Liver (tissue), 9 donors: Measurements from ENCODE around the gene SHQ1. TPM values are rescaled to one million over a fixed set of nuclear protein-coding genes. Genes with fewer than 3 reads are reported as not detected.

Source experiments
- DNase-seq: peaks from one replicate; pipeline ENCODE4 v3.0.0-alpha.2; 2017; ENCODE audit warnings: low spot score
- H3K27ac ChIP-seq, 2 donors: one replicate each; pipeline ENCODE4 v1.7.0; 2013; ENCODE audit warnings: inconsistent platforms in 2 of 2, low read length in 2 of 2, control low read depth in 1 of 2, low read depth in 1 of 2, mild to moderate bottlenecking in 1 of 2
- H3K27me3 ChIP-seq, 4 donors: one replicate each; pipeline versions ENCODE4 v1.6.1 to v1.7.0; 2013; ENCODE audit warnings: low read length in 3 of 4, inconsistent platforms in 1 of 4, mild to moderate bottlenecking in 1 of 4, moderate library complexity in 1 of 4; ENCODE audit not compliant: control insufficient read depth in 4 of 4, insufficient read depth in 4 of 4
- H3K36me3 ChIP-seq, 4 donors: one replicate each; pipeline versions ENCODE4 v1.6.1 to v1.7.0; 2013; ENCODE audit warnings: low read length in 3 of 4, mild to moderate bottlenecking in 3 of 4, low read depth in 1 of 4, moderate library complexity in 1 of 4; ENCODE audit not compliant: control insufficient read depth in 4 of 4, insufficient read depth in 3 of 4
- H3K4me1 ChIP-seq, 4 donors: one replicate each; pipeline versions ENCODE4 v1.6.1 to v1.7.0; 2013; ENCODE audit warnings: low read length in 3 of 4, mild to moderate bottlenecking in 3 of 4, moderate library complexity in 1 of 4; ENCODE audit not compliant: control insufficient read depth in 4 of 4, insufficient read depth in 4 of 4
- H3K4me3 ChIP-seq, 3 donors: one replicate each; pipeline versions ENCODE4 v1.6.1 to v1.7.0; 2013; ENCODE audit warnings: low read length in 3 of 3, control low read depth in 1 of 3, low read depth in 1 of 3, mild to moderate bottlenecking in 1 of 3
- H3K9ac ChIP-seq, 2 donors: one replicate each; pipeline ENCODE4 v1.7.0; 2013; ENCODE audit warnings: low read length in 2 of 2, mild to moderate bottlenecking in 2 of 2, moderate library complexity in 2 of 2, control low read depth in 1 of 2, low read depth in 1 of 2
- H3K9me3 ChIP-seq, 4 donors: one replicate each; pipeline versions ENCODE4 v1.6.1 to v1.7.0; 2013; ENCODE audit warnings: low read length in 3 of 4; ENCODE audit not compliant: control insufficient read depth in 4 of 4
- FOXA1 ChIP-seq: IDR thresholded peaks from 2 replicates; pipeline ENCODE4 v1.6.1; 2016; ENCODE audit warnings: antibody characterized with exemption
- FOXA2 ChIP-seq: IDR thresholded peaks from 2 replicates; pipeline ENCODE4 v1.6.1; 2016; ENCODE audit warnings: antibody characterized with exemption
- GABPA ChIP-seq, 2 donors: IDR thresholded peaks in 1 of 2; conservative IDR thresholded peaks in 1 of 2; 2 replicates each; pipeline ENCODE4 v1.6.1; 2016; ENCODE audit warnings: antibody characterized with exemption in 2 of 2, mild to moderate bottlenecking in 1 of 2, moderate library complexity in 1 of 2
- NR2F2 ChIP-seq: IDR thresholded peaks from 2 replicates; pipeline ENCODE4 v1.6.1; 2016; ENCODE audit warnings: antibody characterized with exemption
- RAD21 ChIP-seq, 2 donors: IDR thresholded peaks; 2 replicates each; pipeline ENCODE4 v1.6.1; 2016; ENCODE audit warnings: antibody characterized with exemption in 2 of 2, mild to moderate bottlenecking in 2 of 2
- REST ChIP-seq: IDR thresholded peaks from 2 replicates; pipeline ENCODE4 v1.6.1; 2016; ENCODE audit warnings: antibody characterized with exemption, mild to moderate bottlenecking
- RXRA ChIP-seq, 2 donors: IDR thresholded peaks; 2 replicates each; pipeline ENCODE4 v1.6.1; 2017 to 2018; ENCODE audit warnings: antibody characterized with exemption in 2 of 2, mild to moderate bottlenecking in 1 of 2
- SP1 ChIP-seq: IDR thresholded peaks from 2 replicates; pipeline ENCODE4 v1.6.1; 2018; ENCODE audit warnings: antibody characterized with exemption, mild to moderate bottlenecking
- TAF1 ChIP-seq: conservative IDR thresholded peaks from 2 replicates; pipeline ENCODE4 v1.6.1; 2016; ENCODE audit warnings: antibody characterized with exemption, mild to moderate bottlenecking
- YY1 ChIP-seq: IDR thresholded peaks from 2 replicates; pipeline ENCODE4 v1.6.1; 2016; ENCODE audit warnings: antibody characterized with exemption, mild to moderate bottlenecking
- WGBS: extraction: QIAGEN DNeasy Blood & Tissue Kit; methylation state at CpG from one replicate; pipeline ENCODE4 v1.1.7; 2013; 5-methylcytosine and 5-hydroxymethylcytosine counted together
- polyA plus RNA-seq, 2 donors: library from polyadenylated mRNA; stranded (reverse) in 1 of 2; unstranded in 1 of 2; fragments of 200-250 nt in 1 of 2; fragments of >200 nt in 1 of 2; fragmentation: Nextera tagmentation in 1 of 2; extraction: Ambion mirVana in 1 of 2; gene quantifications; one replicate each; pipeline versions ENCODE4 v1.2.1 to v1.2.3, GENCODE V29; 2013 to 2015
- total RNA-seq, 2 donors: library from RNA; depleted of rRNA; stranded (reverse); fragments of >200 nt; gene quantifications; one replicate each; pipeline ENCODE4 v1.2.3, GENCODE V29; 2014
- TF ChIP-seq, protein P1 (sequence below): IDR thresholded peaks from 2 replicates; pipeline ENCODE4 v1.6.1; 2016; ENCODE audit warnings: antibody characterized with exemption
- donor health status: healthy.
- donor health status: healthy.
- donor health status: healthy.
- donor health status: healthy.
- donor health status: healthy.

The SHQ1 gene
- total and polyA plus RNA-seq, 4 donors, result 4.3 to 9.6 (median 6.1) TPM

DNA sequence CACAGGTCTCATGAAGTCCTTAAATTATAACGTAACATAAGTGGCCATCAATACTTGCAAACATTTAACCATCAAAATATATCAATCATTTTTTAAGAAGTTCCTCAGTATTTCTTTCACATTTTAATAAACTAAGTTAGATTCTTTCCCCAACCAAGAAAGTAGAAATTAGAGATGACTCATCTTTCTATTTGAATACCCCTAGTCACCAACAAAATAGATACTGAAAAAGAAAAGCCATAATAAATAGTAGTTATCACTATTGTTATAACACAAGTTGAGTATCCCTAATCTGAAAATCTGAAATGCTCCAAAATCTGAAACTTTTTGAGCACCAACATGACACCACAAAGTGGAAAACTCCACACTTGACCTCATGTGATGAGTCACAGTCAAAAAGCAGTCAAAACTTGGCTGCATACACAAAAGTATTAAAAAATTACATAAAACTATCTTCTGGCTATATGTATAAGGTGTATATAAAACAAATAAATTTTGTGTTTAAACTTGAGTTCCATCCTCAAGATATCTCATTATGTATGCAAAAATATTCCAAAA lies 3.7 kb downstream of the SHQ1 start:
- TF ChIP-seq GABPA (IDR thresholded peaks at IDR 0.05 in 1 of 2, conservative IDR thresholded peaks at IDR 0.05 in 1 of 2) (no peak), SP1 (no peak), REST (no peak), FOXA2 (no peak), NR2F2 (no peak), TAF1 (no peak), RAD21 (IDR thresholded peaks at IDR 0.05) (no peak)
- TF ChIP-seq, protein P1, sequence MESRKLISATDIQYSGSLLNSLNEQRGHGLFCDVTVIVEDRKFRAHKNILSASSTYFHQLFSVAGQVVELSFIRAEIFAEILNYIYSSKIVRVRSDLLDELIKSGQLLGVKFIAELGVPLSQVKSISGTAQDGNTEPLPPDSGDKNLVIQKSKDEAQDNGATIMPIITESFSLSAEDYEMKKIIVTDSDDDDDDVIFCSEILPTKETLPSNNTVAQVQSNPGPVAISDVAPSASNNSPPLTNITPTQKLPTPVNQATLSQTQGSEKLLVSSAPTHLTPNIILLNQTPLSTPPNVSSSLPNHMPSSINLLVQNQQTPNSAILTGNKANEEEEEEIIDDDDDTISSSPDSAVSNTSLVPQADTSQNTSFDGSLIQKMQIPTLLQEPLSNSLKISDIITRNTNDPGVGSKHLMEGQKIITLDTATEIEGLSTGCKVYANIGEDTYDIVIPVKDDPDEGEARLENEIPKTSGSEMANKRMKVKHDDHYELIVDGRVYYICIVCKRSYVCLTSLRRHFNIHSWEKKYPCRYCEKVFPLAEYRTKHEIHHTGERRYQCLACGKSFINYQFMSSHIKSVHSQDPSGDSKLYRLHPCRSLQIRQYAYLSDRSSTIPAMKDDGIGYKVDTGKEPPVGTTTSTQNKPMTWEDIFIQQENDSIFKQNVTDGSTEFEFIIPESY, result no peak
- 93% methylated on average over 1 of the region's 1 CpG for WGBS
- Histone ChIP-seq H3K9ac (no peak overlapping the region), H3K27me3 (no peaks in the 10 kb centered on the region), H3K36me3 (peaks cover 0 to 15% (median 12%) of the 10 kb centered on the region in 4 donors), H3K4me1 (peaks cover 0 to 18% (median 17%) of the 10 kb centered on the region in 4 donors), H3K4me3 (no peak overlapping the region), H3K9me3 (no peaks in the 10 kb centered on the region), H3K27ac (no peak overlapping the region)
- no peak for DNase-seq

DNA sequence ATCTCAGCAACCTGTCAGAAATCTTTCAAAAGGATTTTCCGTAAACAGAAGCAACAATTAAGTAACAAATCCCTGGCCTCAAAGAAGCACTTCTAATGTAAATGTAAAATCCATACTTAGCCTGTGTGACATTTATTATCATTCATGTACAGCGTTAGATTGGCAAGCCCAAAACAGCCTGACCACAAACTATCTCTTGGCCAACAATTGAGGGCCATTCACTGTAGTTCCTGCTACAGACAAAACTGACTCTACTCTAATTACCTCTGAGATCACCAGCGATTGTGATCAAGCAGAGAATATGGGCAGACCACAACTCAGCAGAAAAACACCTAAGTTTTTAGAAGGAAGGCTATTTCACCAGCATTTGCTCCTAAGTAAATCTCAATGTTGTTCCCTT lies 9.2 kb downstream of the SHQ1 start:
- Histone ChIP-seq H3K27ac (no peak overlapping the region), H3K9me3 (no peaks in the 10 kb centered on the region), H3K9ac (no peak overlapping the region), H3K4me1 (peaks cover 2 to 3% (median 3%) of the 10 kb centered on the region in 4 donors), H3K4me3 (no peak overlapping the region), H3K36me3 (peaks cover 0 to 20% (median 18%) of the 10 kb centered on the region in 4 donors), H3K27me3 (no peaks in the 10 kb centered on the region)
- no peak for DNase-seq
- 93% methylated on average over 3 of the region's 3 CpGs for WGBS
- TF ChIP-seq RXRA (IDR thresholded peaks at IDR 0.05) (no peak), YY1 (no peak), REST (no peak), SP1 (no peak), FOXA1 (no peak), FOXA2 (no peak), TAF1 (no peak), NR2F2 (no peak)
- TF ChIP-seq, protein P1, result no peak
